ENCODE measurements around the gene WDPCP.

DNA sequence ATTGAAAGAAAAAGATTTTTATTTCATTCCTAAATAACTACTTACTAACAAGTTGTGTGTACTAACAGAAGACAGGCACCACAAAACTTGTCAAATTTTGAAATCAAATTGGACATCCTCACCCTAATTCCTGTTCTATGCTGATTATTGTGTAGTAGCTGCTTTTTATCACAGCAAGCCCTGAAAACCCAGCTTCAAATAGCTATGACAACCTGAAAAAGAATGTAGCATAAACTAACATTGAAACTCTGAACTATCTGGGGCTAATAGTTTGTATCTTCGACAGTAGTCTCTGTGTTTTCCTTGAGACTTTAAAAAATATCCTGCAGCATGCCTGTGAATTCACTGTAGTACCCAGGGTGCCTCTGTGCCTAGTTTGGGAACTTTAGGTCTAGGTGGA, 122.6 kb downstream of the WDPCP start:
- TF ChIP-seq RCOR1 (IDR thresholded peaks at IDR 0.05; ENCODE audit: low read length): no peak
- TF ChIP-seq, protein P1, sequence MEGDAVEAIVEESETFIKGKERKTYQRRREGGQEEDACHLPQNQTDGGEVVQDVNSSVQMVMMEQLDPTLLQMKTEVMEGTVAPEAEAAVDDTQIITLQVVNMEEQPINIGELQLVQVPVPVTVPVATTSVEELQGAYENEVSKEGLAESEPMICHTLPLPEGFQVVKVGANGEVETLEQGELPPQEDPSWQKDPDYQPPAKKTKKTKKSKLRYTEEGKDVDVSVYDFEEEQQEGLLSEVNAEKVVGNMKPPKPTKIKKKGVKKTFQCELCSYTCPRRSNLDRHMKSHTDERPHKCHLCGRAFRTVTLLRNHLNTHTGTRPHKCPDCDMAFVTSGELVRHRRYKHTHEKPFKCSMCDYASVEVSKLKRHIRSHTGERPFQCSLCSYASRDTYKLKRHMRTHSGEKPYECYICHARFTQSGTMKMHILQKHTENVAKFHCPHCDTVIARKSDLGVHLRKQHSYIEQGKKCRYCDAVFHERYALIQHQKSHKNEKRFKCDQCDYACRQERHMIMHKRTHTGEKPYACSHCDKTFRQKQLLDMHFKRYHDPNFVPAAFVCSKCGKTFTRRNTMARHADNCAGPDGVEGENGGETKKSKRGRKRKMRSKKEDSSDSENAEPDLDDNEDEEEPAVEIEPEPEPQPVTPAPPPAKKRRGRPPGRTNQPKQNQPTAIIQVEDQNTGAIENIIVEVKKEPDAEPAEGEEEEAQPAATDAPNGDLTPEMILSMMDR (IDR thresholded peaks at IDR 0.05): no peak
